PC-9 (cell line): ENCODE measurements around the gene OR51I1.

Experiments used
- CTCF ChIP-seq: fragments of 200-600 bp; sonication (generic); conservative IDR thresholded peaks from 2 replicates; pipeline ENCODE4 v1.6.1; 2017; ENCODE audit warnings: mixed run types, antibody characterized with exemption, mild to moderate bottlenecking, moderate library complexity
- EZH2 ChIP-seq: fragments of 200-600 bp; sonication (generic); IDR thresholded peaks from 2 replicates; pipeline ENCODE4 v1.8.0; 2017; ENCODE audit warnings: antibody characterized with exemption, low read depth

DNA sequence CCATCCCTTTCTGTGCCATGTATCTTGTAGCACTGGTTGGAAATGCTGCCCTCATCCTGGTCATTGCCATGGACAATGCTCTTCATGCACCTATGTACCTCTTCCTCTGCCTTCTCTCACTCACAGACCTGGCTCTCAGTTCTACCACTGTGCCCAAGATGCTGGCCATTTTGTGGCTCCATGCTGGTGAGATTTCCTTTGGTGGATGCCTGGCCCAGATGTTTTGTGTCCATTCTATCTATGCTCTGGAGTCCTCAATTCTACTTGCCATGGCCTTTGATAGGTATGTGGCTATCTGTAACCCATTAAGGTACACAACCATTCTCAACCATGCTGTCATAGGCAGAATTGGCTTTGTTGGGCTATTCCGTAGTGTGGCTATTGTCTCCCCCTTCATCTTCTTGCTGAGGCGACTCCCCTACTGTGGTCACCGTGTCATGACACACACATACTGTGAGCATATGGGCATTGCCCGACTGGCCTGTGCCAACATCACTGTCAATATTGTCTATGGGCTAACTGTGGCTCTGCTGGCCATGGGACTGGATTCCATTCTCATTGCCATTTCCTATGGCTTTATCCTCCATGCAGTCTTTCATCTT is 47.6 kb upstream of the OR51I1 start:
- TF ChIP-seq CTCF (no peak), EZH2 (no peak)
